Activated naive CD4-positive, alpha-beta T cell treated with anti-CD3 and anti-CD28 coated beads, Interleukin-2, amount 50 U/mL, for 24 hours (primary cell): Measurements from ENCODE around the gene CIP2A.

Experiments used
- H3K27ac Mint-ChIP-seq: one replicate; pipeline ENCODE4 v1.8.0; 2021; ENCODE audit warnings: mild to moderate bottlenecking, mixed read lengths
- H3K27me3 Mint-ChIP-seq: one replicate; pipeline ENCODE4 v1.8.0; 2021; ENCODE audit warnings: mixed read lengths
- H3K36me3 Mint-ChIP-seq: one replicate; pipeline ENCODE4 v1.8.0; 2021; ENCODE audit warnings: mixed read lengths
- H3K4me1 Mint-ChIP-seq: one replicate; pipeline ENCODE4 v1.8.0; 2021; ENCODE audit warnings: mixed read lengths
- H3K4me3 Mint-ChIP-seq: one replicate; pipeline ENCODE4 v1.8.0; 2021; ENCODE audit warnings: mild to moderate bottlenecking, mixed read lengths
- H3K9me3 Mint-ChIP-seq: one replicate; pipeline ENCODE4 v1.8.0; 2021; ENCODE audit warnings: mixed read lengths

Gene CIP2A

DNA sequence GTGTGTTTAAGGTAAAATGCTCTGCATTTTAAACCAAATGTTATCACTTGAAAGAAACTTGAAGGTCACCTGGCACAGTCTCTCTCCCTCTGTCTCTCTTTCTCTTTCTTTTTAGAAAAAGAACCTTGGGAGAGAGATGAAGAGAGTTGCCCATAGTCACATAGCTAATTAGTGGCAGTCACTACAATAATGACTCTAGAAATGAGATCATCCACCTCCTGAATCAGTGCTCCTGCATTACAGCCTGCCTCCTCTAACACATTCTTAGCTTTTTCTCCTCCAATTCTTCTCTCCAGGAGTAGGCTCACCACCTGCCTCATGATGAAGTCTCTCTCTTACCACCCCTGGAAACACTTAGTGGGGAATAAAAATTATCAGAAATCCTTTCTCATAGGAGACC is 81.3 kb downstream of the CIP2A start:
- H3K27me3 Mint-ChIP-seq, result no peaks in the 10 kb centered on the region
- no peaks in the 10 kb centered on the region for H3K36me3 Mint-ChIP-seq
- H3K4me1 Mint-ChIP-seq, result no peaks in the 10 kb centered on the region
- H3K4me3 Mint-ChIP-seq, result no peak overlapping the region
- no peaks in the 10 kb centered on the region for H3K9me3 Mint-ChIP-seq
- H3K27ac Mint-ChIP-seq, result no peak overlapping the region

DNA sequence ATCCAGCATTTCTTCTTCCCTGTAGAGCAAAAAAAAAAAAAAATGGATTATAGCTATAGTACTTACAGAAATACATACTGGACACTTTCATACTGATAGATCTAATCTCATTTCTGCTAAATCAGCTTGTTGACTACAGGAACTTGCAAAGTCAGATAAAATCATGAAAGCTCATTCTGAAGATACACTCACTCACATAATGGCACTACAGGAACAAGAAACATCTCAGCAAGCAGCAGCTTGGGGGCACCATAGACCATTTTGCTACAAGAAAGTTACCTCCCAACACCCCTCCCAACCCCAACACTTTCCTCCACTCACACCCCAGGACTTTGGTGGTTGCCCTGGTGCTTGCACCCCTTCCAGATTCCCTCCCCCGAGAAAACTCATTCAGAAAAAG is 83.4 kb downstream of the CIP2A start:
- H3K27me3 Mint-ChIP-seq, result peaks cover 3% of the 10 kb centered on the region
- H3K27ac Mint-ChIP-seq, result no peak overlapping the region
- H3K36me3 Mint-ChIP-seq, result no peaks in the 10 kb centered on the region
- H3K9me3 Mint-ChIP-seq, result no peaks in the 10 kb centered on the region
- no peak overlapping the region for H3K4me3 Mint-ChIP-seq
- H3K4me1 Mint-ChIP-seq, result no peaks in the 10 kb centered on the region

DNA sequence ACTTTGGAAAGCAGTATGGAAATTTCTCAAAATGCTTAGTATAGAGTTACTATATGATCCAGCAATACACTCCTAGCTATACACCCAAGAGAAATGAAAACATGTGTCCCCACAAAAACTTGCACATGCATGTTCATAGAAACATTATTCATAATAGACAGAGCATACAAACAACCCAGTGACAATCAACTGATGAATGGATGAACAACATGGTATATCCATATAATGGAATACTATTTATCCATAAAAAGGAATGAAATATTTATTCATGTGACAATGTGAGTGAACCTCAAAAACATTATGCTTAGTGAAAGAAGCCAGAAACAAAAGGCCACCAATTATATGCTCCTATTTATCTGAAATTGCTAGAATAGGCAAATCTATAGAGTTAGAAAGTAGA is 85.5 kb downstream of the CIP2A start:
- Mint-ChIP-seq H3K4me1 (no peaks in the 10 kb centered on the region), H3K4me3 (no peak overlapping the region), H3K27ac (no peak overlapping the region), H3K9me3 (no peaks in the 10 kb centered on the region), H3K36me3 (no peaks in the 10 kb centered on the region), H3K27me3 (peaks cover 3% of the 10 kb centered on the region)

DNA sequence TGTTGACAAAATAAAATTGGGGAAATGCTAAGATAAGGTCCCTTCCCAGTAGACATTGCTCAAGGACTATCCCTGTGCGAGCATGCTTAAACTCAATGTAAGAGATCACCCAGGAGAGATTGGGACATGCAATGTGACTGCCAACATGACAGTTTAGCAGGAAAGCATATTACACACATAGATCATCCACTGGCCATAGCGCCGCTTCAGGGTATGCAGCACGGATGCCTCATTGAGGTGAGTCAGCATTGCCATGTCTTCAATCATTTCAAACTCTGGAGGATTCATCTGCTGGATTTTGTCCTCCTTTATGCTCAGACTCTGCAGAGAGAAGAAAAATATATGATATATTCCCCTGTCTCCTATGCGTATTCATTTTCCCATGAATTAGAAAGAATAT is 87.7 kb downstream of the CIP2A start:
- Mint-ChIP-seq H3K27me3 (peaks cover 3% of the 10 kb centered on the region), H3K9me3 (no peaks in the 10 kb centered on the region), H3K36me3 (no peaks in the 10 kb centered on the region), H3K27ac (no peak overlapping the region), H3K4me1 (no peaks in the 10 kb centered on the region), H3K4me3 (no peak overlapping the region)

DNA sequence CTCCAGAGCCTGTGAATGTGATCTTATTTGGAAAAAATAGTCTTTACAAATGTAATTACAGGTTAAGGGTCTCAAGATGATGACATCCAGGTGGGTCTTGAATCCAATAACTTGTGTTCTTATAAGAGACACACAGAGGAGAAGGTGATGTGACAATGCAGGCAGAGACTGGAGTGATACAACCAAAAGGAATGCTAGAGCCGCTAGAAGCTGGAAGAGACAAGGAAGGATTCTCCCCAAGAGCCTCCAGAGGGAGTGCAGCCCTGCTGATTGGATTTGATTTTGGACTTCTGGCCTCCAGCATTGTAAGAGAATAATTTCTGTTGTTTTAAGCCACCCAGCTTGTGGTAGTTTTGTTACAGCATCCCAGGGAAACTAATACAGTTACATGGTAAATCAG is 88.5 kb downstream of the CIP2A start:
- Mint-ChIP-seq H3K36me3 (no peaks in the 10 kb centered on the region), H3K9me3 (no peaks in the 10 kb centered on the region)

More for the DNA sequence above, 88.5 kb downstream of the CIP2A start:
- Mint-ChIP-seq H3K27me3 (peaks cover 3% of the 10 kb centered on the region), H3K4me3 (no peak overlapping the region), H3K4me1 (no peaks in the 10 kb centered on the region), H3K27ac (no peak overlapping the region)
